Central memory CD8-positive, alpha-beta T cell (primary cell): ENCODE data around the gene CDH8.

Source experiments
- ATAC-seq: fragments of 150-1000 bp; cut with Tn5 transposase; replicated peaks from 2 replicates; pipeline ENCODE4 v1.10.0; 2022; ENCODE audit warnings: mild to moderate bottlenecking, moderate FRiP score, moderate number of reproducible peaks; ENCODE audit not compliant: poor library complexity, severe bottlenecking; ENCODE audit errors: extremely low read depth
- DNase-seq, 2 donors: peaks; one replicate each; pipeline ENCODE4 v3.0.0; 2021; ENCODE audit warnings: low spot score in 2 of 2
- H3K27ac Mint-ChIP-seq: one replicate; pipeline ENCODE4 v1.8.0; 2022; ENCODE audit warnings: low read depth, mild to moderate bottlenecking, moderate library complexity, mixed read lengths
- H3K27me3 Mint-ChIP-seq: one replicate; pipeline ENCODE4 v1.8.0; 2022; ENCODE audit warnings: mixed read lengths
- H3K36me3 Mint-ChIP-seq: one replicate; pipeline ENCODE4 v1.8.0; 2022; ENCODE audit warnings: mild to moderate bottlenecking, moderate library complexity, mixed read lengths; ENCODE audit not compliant: insufficient read depth
- H3K4me1 Mint-ChIP-seq: one replicate; pipeline ENCODE4 v1.8.0; 2022; ENCODE audit warnings: mixed read lengths
- H3K4me3 Mint-ChIP-seq: one replicate; pipeline ENCODE4 v1.8.0; 2022; ENCODE audit warnings: mild to moderate bottlenecking, moderate library complexity, mixed read lengths
- H3K9me3 Mint-ChIP-seq: one replicate; pipeline ENCODE4 v1.8.0; 2022; ENCODE audit warnings: mixed read lengths

Gene CDH8

DNA sequence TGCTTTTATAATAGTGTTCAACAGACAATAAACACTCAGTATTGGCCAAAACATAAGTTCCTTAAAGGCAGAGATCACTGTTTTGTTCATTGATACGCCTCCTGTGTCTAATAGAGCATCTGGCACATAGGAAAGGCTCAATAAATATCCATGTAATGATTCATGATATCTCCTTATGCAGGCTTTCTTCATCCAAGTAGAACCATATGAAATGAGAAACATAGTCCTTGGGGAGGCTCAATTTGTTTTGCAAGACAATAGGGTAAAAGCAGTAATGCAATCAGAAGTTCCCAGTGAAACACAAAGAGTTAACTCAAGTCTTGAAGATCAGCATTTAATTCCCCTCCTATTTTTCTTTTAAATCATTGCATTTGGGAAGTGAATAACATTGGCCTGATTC, 16.4 kb downstream of the CDH8 start:
- Mint-ChIP-seq H3K27ac (no peak overlapping the region), H3K4me1 (no peaks in the 10 kb centered on the region), H3K36me3 (no peaks in the 10 kb centered on the region), H3K9me3 (peaks cover 12% of the 10 kb centered on the region), H3K4me3 (no peak overlapping the region), H3K27me3 (no peaks in the 10 kb centered on the region)
- no peak for DNase-seq
- no peak for ATAC-seq

DNA sequence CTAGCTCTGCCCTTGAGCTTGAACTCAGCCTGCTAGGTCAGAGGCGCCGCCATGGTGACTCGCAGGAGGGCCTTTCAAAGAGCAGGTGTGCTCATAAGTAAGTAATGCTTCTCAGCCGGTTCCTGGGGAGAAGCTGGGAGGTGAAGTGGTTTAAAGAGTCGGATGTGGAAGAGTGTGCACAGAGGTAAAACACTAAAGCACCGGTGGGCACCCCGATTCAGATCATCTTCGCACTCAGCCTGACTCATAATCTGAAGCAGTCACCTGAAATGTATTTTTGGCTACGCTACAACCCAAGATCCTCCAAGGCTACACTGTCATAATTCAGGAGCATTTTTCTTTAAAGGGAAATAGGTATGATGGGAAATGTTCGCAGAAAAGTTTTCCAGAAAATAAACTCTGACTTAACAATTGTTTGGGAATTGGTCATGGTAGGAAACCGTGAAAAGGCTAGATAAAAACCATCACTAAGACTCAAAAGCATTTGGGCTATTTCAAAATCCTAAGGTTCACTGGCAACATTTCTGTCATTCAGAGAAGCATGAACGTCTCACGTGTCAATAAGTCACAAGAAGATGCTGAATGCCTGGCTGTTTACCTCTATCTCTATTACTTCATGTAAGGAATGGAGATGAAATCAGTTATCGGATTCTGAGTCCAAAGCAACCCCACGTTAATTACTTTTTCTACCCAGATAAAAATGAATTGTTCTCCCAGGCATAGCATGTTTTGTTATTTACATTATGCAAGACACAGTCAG, 17.8 kb downstream of the CDH8 start:
- DNase-seq (no peak), ATAC-seq (no peak)
- H3K36me3 Mint-ChIP-seq, result no peaks in the 10 kb centered on the region
- H3K4me3 Mint-ChIP-seq, result no peak overlapping the region
- H3K4me1 Mint-ChIP-seq, result no peaks in the 10 kb centered on the region
- H3K9me3 Mint-ChIP-seq, result peaks cover 14% of the 10 kb centered on the region
- H3K27ac Mint-ChIP-seq, result no peak overlapping the region
- no peaks in the 10 kb centered on the region for H3K27me3 Mint-ChIP-seq

DNA sequence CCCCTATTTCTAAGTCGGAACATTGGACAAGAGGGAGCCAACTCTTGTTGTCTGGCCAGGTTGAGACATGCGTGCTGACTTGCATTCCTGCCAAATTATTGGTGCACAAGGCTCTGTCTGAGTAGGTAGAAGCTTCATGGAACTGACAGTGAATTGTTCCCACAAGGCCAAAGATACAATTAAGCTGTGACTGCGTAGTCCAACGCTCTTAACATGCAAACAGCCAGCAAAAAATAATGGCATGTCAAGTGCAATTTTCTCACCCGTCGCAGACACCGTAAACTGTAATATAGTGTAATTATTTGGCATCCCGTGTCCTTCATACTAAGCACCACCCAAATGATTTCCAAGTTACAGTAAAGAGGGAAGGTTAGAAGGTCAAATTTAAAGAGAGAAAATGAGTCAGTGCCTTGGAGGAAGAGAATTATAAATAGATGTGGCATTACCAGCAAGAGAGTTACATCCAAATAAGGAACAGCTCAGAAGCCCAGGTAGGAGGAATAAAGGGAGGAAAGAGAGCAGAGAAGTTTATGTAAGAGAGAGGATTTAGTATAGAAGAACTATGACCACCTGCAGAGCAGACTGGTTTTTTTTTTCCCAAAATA, 21.8 kb downstream of the CDH8 start:
- Mint-ChIP-seq H3K27me3 (no peaks in the 10 kb centered on the region), H3K9me3 (peaks cover 10% of the 10 kb centered on the region), H3K4me3 (no peak overlapping the region), H3K27ac (no peak overlapping the region), H3K4me1 (no peaks in the 10 kb centered on the region), H3K36me3 (no peaks in the 10 kb centered on the region)
- ATAC-seq (no peak), DNase-seq (no peak)

DNA sequence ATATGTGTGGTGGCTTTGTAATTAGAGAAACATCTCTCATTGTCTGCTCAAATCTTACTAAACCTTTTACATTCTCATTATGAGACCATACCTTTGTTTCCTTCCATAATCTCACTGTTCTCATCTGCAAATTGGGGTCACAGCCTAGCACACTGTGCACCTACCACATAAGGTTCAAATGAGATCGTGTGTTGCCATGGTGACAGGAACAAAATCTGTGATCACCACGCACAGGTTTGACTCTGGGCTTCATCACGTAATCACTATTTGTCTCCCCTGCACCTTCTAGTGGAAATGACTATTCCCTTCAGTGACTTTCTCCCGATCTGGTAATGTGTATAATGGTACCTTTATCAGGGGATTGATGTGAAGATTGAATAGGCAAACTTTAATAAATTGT, 26.1 kb downstream of the CDH8 start:
- DNase-seq (no peak), ATAC-seq (no peak)
- no peaks in the 10 kb centered on the region for H3K4me1 Mint-ChIP-seq
- peaks cover 21% of the 10 kb centered on the region for H3K9me3 Mint-ChIP-seq
- no peaks in the 10 kb centered on the region for H3K27me3 Mint-ChIP-seq
- no peak overlapping the region for H3K27ac Mint-ChIP-seq
- no peak overlapping the region for H3K4me3 Mint-ChIP-seq
- no peaks in the 10 kb centered on the region for H3K36me3 Mint-ChIP-seq

DNA sequence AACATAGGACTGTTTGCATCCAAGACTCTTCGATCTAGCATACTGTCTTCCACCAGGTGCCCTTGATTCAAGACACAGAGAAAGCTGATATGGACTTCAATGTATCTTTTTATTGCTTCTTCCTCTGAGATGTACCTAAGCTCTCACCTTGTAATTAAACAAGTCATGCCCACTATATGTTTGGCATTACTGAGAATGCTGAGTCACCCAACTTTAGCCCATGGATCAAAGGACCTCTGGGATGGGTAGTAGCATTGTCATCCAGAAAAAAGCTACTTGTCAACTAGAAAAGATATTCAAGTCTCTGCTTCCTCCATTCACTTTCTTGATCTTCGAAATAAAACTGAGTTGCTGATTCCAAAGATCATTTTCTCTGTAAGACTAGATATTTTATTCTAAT, 37.8 kb downstream of the CDH8 start:
- ATAC-seq (no peak), DNase-seq (no peak)
- Mint-ChIP-seq H3K4me1 (no peaks in the 10 kb centered on the region), H3K27me3 (no peaks in the 10 kb centered on the region), H3K27ac (no peak overlapping the region), H3K36me3 (no peaks in the 10 kb centered on the region), H3K4me3 (no peak overlapping the region), H3K9me3 (peaks cover 22% of the 10 kb centered on the region)

DNA sequence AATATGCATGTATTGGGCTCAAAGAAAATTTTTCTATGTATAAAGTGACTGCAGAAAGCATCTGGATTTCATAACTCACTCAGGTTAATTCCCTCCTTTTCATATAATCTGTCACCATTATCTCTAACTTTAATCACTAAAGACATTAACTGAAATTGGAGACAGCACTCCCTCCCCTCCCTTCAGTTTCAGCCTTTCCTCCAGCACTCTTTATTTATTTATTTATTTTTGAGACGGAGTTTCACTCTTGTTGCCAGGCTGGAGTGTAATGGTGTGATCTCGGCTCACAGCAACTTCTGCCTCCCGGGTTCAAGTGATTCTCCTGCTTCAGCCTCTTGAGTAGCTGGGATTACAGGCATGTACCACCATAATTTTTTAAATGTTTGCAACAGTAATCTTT, 43.1 kb downstream of the CDH8 start:
- Mint-ChIP-seq H3K4me3 (no peak overlapping the region), H3K27ac (no peak overlapping the region), H3K27me3 (no peaks in the 10 kb centered on the region), H3K36me3 (no peaks in the 10 kb centered on the region), H3K9me3 (peaks cover 24% of the 10 kb centered on the region), H3K4me1 (no peaks in the 10 kb centered on the region)
- no peak for ATAC-seq
- DNase-seq, result no peak

GRCh38 chr16:61987474-61988012, 48.7 kb downstream of the CDH8 start:
- Mint-ChIP-seq H3K4me3 (no peak overlapping the region), H3K36me3 (no peaks in the 10 kb centered on the region), H3K27me3 (no peaks in the 10 kb centered on the region), H3K27ac (no peak overlapping the region), H3K4me1 (no peaks in the 10 kb centered on the region), H3K9me3 (peaks cover 24% of the 10 kb centered on the region)
- DNase-seq (no peak), ATAC-seq (no peak)

DNA sequence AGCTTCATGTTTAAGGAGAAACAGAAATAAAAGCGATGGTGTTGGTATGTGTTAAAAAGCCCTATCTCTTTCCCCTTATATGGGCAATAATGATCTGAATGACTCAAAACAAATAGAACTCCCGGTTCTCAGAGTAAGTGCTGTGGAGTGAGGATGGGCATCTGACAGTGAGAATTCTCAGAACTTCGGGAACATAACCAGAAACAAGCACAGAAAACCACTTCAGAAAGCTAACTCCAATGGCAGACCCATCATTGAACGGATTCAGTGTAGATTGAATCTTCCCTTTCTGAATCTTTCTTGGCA, 67.2 kb downstream of the CDH8 start:
- Mint-ChIP-seq H3K4me3 (no peak overlapping the region), H3K9me3 (peaks cover 42% of the 10 kb centered on the region), H3K27ac (no peak overlapping the region), H3K36me3 (no peaks in the 10 kb centered on the region), H3K4me1 (no peaks in the 10 kb centered on the region), H3K27me3 (no peaks in the 10 kb centered on the region)
- DNase-seq, result no peak
- ATAC-seq, result no peak

DNA sequence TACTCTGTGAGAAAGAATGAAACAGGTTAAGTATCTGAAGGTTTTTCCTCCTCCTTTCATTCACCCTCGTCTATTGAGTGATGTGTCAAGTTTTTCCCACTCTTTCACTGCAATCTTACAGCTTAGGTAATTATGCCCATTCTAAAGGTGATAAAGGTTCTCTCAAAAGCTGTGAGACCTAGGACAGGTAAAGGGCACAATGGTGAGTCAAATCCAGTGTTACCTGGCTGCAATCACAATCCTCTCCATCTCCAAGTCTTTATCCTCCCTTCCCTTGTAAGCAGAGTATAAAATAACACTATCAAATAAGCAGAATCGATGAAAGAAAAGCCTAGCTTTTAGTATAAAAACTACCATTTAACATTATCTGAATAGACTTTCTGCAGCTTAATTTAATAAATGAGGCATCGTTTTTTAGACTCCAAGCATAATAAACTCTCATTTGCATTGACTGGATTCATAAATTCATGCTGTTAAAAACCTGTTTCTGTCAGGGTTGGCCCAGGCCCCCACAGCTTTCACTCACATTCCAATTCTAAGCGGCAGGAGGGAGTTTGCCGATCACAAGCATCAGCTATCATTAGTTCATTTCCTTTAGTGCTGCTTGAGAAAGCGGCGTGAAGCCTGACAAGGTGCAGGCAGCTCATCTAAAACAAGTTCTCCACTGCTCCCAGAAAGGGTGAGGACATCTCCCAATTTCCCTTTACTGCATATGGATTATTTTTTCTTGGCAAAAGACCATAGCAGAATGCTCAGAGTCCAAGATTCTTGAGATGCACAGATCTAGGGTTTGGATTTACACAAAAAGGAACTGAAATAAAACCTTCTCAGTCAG, 67.8 kb downstream of the CDH8 start:
- ATAC-seq, result no peak
- H3K9me3 Mint-ChIP-seq, result peaks cover 42% of the 10 kb centered on the region
- no peak overlapping the region for H3K27ac Mint-ChIP-seq
- no peaks in the 10 kb centered on the region for H3K27me3 Mint-ChIP-seq
- no peaks in the 10 kb centered on the region for H3K36me3 Mint-ChIP-seq
- no peaks in the 10 kb centered on the region for H3K4me1 Mint-ChIP-seq
- no peak for DNase-seq
- no peak overlapping the region for H3K4me3 Mint-ChIP-seq

DNA sequence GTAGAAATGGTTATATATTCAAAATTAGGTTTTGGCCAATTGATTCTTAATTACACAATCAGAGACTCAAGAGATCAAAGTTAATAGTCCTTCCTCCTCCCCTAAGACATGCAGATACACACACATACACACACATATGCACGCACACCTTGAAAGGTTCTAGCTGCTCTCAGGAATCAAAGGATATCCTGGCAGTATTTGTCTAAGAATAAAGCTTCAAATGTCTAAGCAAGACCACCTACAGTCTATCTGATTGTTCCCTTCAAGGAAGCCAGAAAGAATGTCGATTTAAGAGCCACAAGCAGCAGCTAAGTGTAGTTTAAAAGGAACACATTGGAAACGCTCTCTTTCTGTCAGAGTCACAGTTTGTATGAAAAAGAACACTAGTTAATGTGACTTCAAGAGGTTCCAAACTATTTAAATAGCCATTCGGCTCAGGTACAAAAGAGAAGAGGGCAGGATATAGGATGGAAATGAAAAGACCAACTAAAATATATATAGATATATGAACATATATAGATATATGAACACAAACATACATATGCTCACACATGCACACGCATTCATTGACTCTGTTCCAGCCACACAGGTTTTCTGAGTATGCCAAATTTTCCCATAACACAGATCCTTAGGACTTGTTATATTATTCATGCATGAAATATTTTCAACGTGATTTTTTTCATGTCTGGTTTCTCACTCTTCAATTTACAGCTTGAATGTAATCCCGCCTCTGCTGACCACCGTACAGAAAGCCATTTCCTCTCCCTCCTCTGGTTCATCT, 79.0 kb downstream of the CDH8 start:
- DNase-seq (no peak), ATAC-seq (no peak)
- Mint-ChIP-seq H3K27ac (no peak overlapping the region), H3K4me1 (no peaks in the 10 kb centered on the region), H3K4me3 (no peak overlapping the region), H3K36me3 (no peaks in the 10 kb centered on the region), H3K9me3 (peaks cover 23% of the 10 kb centered on the region), H3K27me3 (no peaks in the 10 kb centered on the region)

GRCh38 chr16:61952841-61953240, 83.4 kb downstream of the CDH8 start:
- H3K4me1 Mint-ChIP-seq, result no peaks in the 10 kb centered on the region
- H3K27me3 Mint-ChIP-seq, result no peaks in the 10 kb centered on the region
- H3K9me3 Mint-ChIP-seq, result peaks cover 9% of the 10 kb centered on the region
- ATAC-seq (no peak), DNase-seq (no peak)
- H3K27ac Mint-ChIP-seq, result no peak overlapping the region
- no peaks in the 10 kb centered on the region for H3K36me3 Mint-ChIP-seq
- no peak overlapping the region for H3K4me3 Mint-ChIP-seq

DNA sequence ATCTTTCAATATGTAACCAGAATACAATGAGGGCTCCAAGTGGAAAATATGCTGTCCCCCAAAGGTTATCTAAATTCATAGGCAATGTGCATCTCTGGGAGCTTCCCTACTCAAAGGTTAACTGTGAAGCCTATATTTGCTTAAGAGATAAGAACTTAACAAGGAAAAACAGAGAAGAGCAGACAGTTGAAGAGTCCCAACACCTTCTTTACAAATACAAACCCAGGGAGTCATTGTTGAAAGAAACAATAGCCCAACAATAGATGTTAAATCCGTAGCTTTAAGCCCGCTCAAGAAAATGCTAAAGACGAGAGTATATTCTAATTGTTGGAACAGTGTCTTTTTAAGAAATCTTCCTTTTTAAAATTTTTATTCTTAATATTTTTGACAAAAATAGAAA, 87.8 kb downstream of the CDH8 start:
- H3K27ac Mint-ChIP-seq, result no peak overlapping the region
- ATAC-seq, result no peak
- peaks cover 23% of the 10 kb centered on the region for H3K9me3 Mint-ChIP-seq
- DNase-seq, result no peak
- no peaks in the 10 kb centered on the region for H3K4me1 Mint-ChIP-seq
- no peaks in the 10 kb centered on the region for H3K36me3 Mint-ChIP-seq
- H3K4me3 Mint-ChIP-seq, result no peak overlapping the region
- H3K27me3 Mint-ChIP-seq, result no peaks in the 10 kb centered on the region
